ENCODE results near the gene PRKG1.

The PRKG1 gene

GRCh38 chr10:51910596-51910995, 836.3 kb downstream of the PRKG1 start:
- FAIRE-seq = no peak

DNA sequence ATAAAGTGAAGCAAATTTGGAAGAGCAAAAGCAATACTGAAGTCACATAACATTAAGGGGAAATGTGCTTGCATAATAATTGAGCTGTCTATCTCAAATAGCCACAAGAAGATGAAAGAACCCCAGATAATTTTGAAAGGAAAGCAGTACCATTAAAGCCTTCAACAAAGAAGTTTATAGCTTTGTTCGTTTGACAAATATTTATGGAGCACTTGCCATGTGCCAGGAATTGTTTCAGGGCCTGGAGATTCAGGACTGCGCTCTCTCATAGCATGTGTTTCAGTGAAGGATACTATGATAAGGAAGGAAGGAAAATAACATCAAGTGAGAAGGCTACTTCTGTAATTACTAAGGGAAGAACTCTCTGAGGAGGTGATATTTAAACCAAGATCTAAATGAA, 837.4 kb downstream of the PRKG1 start:
- no peak for FAIRE-seq

DNA sequence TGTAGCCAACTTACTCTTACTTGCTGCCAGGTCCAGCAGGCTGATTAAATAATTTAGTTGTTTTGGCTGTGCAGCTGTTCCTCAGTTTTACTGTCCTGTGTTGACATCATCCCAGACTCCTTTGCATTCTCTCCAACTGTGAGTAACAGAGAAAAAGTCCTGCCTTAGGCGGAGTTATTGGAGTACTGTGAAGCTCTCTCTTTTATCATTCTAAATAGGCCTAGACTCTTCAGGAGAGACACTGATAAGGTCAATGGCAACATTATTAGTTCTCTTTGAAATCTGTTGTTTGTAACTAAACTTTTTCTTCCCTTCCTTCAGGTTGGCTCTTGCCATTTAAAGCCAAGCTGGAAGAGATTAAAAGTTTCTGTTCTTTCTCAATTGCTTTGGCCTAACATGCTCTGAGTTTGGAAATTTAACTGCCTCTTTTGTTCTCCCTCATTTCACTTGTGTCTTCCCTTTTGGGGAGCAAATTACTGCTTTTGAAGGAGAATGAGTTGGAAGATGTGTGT, 840.8 kb downstream of the PRKG1 start:
- no peak for FAIRE-seq

- no peak for FAIRE-seq
Measured at GRCh38 chr10:51918440-51918839, 844.2 kb downstream of the PRKG1 start.

- FAIRE-seq = no peak
Measured at GRCh38 chr10:51918884-51919325, 844.6 kb downstream of the PRKG1 start.

GRCh38 chr10:51920672-51921071, 846.4 kb downstream of the PRKG1 start:
- no peak for FAIRE-seq

- peak; percentile 14 for FAIRE-seq
Measured at GRCh38 chr10:51924359-51924758, 850.1 kb downstream of the PRKG1 start.

DNA sequence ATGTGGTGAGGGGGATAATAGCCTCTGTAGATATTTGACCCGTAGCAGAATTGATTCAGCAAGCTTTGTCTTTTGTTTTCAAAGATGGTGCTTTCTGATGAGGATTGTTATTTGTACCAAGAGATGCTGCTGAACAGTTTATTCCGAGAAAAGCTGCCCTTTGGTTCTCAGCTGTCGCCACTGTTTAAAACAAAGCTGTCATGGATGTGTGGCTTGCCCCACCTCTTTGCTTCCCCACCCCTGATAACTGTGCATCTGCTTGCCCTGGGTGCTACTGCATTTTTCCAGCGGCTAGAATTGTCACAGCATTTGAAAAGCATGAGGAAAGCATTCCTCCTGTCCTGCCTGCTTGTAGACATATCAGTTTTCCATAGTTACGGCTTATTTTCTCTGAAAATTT, 852.0 kb downstream of the PRKG1 start:
- no peak for FAIRE-seq

- FAIRE-seq = no peak
Measured at GRCh38 chr10:51928162-51928561, 853.9 kb downstream of the PRKG1 start.

- no peak for FAIRE-seq
Measured at GRCh38 chr10:51932530-51932929, 858.2 kb downstream of the PRKG1 start.

DNA sequence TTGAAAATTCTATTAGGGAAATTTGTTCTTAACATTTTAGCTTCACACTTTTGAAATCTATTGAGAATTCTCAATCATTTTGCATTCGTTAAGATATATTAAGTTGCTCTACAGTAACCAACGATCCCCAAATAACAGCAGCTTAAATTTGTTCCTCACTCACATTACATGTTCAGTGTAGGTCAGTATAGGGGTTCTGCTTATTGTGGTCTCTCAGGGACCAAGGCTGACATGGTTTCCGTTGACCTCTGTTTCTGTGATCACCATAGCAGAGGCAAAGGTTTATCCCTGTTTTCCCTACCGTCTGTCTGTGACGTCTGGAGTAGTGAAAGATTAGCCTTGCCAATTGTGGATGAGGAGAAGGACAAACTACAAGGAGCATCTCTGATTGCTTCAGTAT, 860.1 kb downstream of the PRKG1 start:
- no peak for FAIRE-seq

DNA sequence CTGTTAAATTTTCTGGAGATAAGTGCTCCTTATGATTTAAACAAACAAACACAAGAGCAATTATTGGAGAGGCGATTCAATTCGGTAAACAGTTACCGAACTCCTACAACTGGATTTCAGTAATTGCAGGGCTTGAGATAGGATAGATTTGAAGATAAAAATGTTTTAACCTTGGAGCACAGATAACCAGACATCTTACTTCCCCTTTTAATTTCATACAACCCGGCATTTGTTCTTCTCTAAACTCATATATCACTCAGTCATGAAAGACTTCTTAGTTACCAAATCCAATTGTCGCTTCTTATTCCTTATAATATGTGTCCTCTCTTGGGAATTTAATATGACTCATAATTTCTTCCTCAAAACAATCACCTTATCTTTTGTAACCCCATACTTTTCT, 861.1 kb downstream of the PRKG1 start:
- no peak for FAIRE-seq

- FAIRE-seq = no peak
Measured at GRCh38 chr10:51937308-51938140, 863.2 kb downstream of the PRKG1 start.

DNA sequence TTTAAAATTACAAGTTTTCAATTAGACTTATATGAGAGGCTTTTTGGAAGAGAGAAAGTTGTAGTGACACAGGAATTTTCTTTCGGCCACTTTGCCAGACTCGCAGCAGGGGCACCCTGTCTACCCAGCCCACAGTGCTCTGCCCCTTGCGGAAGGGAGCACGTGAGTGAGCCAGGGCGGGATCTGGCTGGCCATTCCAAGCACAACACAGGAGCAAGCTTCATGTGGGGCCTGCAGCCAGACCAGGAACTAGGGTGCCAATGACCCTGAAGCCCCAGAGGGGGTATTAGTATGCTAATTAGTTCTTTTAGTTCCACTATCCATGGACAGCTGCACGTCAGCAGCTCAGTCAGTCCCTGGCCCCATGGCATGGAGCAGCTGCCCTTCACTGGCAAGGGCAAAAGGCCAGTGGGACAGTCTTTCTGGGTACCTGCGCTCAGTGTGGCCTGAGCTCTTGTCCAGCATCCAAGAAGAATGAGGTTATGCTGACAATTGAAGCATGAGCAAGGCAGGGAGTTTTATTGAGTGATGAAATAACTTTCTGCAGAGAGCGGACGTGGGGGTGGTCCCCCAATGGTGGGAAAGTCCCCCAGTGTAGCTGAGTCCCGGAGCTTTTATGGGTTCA, 876.2 kb downstream of the PRKG1 start:
- FAIRE-seq = no peak

DNA sequence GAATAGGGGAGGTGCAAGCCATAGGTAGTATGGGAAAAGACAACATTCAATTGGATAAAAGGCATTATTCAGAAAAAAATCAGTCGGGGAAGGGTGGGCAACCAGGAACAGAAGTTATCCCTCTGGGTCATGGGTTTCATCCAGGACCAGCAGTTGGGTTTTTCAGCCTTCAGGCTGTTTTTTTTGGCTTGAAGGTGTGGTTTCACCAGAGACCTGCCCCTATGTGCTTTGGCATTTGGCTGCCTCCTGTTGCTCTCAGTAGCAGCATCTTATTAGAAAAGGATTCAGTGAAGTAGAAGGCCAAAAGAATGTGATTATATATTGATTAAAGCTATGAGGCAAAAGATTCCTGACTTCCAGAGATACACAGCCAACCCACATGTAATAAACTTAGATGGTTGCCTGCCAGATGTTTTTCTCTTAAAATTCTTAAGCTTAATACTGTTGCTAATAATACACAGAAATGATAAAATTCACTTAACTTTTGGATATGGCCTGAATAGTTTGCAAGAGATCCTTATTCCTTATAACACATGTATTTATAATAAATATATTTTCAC, 876.8 kb downstream of the PRKG1 start:
- FAIRE-seq = no peak

- FAIRE-seq = no peak
Measured at GRCh38 chr10:51951601-51952000, 877.3 kb downstream of the PRKG1 start.

- FAIRE-seq = no peak
Measured at GRCh38 chr10:51952056-51952455, 877.8 kb downstream of the PRKG1 start.

DNA sequence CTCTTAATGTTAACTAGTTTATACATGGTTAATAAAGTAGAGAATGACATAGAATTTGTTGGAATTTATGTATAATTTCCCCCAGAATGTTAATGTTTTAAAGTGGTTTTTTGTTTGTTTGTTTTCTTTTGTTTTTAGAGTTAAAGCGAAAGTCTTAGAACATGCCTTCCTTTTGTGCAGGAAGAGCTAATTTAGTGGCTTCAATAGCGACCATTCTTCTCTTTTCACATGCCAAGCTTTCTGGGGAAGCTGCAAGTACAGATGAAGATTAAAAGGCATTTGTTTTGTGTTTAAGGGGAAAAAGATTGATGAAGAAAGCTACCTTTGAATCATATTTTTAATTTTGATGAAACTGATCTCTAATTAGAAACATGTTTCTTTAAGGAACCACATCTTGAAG, 881.4 kb downstream of the PRKG1 start:
- no peak for FAIRE-seq

- no peak for FAIRE-seq
Measured at GRCh38 chr10:51956822-51957221, 882.5 kb downstream of the PRKG1 start.

DNA sequence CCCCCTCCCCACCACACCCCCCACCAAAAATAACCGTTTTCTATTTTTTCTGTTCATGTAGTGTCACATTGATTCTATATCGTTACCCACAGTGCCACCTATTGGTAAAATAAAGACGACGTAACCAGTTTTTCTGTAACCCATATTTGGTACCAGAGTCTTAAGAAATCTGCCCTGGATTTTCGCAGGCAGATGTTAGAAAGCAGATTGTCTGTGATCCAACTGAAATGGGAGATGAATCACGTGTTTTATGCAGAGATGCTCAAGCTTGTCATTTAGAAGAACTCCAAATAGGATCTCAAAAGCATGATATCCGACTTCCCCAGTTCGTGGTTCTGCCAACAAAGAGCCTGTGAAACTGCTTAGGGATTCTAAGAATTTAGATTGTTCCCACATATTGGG, 886.2 kb downstream of the PRKG1 start:
- no peak for FAIRE-seq

GRCh38 chr10:51961401-51961800, 887.1 kb downstream of the PRKG1 start:
- no peak for FAIRE-seq

- peak; percentile 58 for FAIRE-seq
Measured at GRCh38 chr10:51964630-51965029, 890.3 kb downstream of the PRKG1 start.

GRCh38 chr10:51965451-51965850, 891.2 kb downstream of the PRKG1 start:
- no peak for FAIRE-seq

Data from colon (tissue), 2 donors.